GM12873 (cell line): ENCODE results near the gene ESPNL.

Experiments used
- CTCF ChIP-seq: IDR thresholded peaks from 2 replicates; pipeline ENCODE4 v1.5.1; 2012; ENCODE audit warnings: low read depth, mild to moderate bottlenecking, moderate library complexity, low read length, control low read depth; ENCODE audit not compliant: insufficient read depth; ENCODE audit errors: missing control alignments

The ESPNL gene

GRCh38 chr2:238132463-238133450, 32.6 kb downstream of the ESPNL start:
- no peak for TF ChIP-seq CTCF

DNA sequence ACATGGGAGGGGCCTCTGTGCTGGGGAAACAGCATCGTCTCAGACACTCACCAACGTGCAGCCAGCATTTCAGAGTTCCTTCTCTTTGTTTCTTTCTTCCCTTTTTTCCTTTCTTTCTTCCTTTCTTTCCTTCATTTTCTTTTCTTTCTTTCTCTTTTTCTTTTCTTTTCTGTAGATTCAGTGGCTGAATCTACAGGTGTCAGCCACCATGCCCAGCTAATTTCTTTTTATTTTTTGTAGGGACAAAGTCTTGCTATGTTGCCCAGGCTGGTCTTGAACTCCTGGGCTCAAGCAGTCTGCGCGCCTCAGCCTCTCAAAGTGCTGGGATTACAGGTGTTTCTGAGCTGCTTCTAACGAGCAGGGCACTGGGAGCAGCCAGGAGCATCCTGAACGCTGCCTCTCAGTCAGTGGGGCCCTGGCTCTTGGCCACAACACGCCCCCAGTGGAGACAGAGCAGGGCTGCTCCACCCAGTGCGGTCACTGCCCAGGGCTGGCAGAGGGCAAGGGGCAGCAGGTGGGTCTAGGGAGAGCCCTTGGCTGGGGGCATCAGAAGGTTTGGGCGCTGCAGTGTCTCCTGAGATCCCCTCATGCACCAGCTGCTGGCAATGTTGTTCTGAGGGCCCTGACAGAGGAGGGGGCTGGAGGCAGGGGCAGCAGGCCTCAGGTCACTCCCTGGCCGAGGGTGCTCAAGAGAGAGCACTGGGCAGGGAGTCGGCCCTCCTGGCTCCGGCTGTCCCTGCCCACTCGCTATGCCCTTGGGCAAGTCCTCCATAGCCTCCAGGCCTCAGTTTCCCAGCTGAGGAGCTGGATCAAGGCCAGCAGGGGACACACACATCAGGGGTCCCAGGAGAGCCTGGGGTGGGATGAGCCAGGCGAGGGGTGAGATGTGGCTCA, 33.6 kb downstream of the ESPNL start:
- TF ChIP-seq CTCF: no peak

- TF ChIP-seq CTCF: no peak
These were observed 34.2 kb downstream of the ESPNL start for GRCh38 chr2:238134393-238134785.

- TF ChIP-seq CTCF: no peak
These were observed 35.5 kb downstream of the ESPNL start for GRCh38 chr2:238135601-238136150.

- TF ChIP-seq CTCF: no peak
These were observed 36.8 kb downstream of the ESPNL start for GRCh38 chr2:238136820-238137537.

- no peak for TF ChIP-seq CTCF
These were observed 37.7 kb downstream of the ESPNL start for GRCh38 chr2:238137885-238138284.
